Measurements from ENCODE around the gene SPATA22.
A peak's percentile ranks its signal among the peaks of the same experiment; 100 is the strongest.
"Not testable (repeated sequence)": the region's sequence is repeated elsewhere in the genome, so short reads cannot be mapped to it uniquely, and the experiment has no call there.

Gene SPATA22

DNA sequence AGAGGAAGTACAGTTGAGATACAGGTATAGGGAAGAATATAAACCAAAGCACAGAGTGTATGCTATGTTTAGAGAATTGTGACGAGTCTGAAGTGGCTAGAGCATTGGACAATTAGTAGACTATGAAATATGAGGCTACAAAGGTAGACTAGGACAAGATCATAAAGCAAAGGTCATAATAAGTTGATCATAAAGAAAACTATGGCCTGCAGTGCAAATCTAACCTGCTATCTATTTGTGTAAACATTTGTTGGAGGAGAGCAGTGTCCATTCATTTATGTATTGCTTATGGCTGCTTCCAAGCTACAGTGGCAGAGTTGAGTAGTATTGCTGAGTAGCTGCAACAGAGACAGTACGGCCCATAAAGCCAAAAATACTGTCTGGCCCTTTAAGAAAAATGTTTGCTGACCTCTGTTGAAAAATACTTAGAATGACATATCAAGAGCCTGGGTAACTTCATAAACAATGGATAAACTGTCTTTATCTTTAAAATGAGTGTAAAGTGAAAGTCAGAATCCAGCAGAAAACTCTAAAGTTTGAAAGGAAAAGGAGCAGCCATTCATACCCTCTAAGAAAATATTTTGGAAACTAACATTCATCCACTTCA is 23.5 kb downstream of the SPATA22 start:
- TF ChIP-seq CTCF (IDR thresholded peaks at IDR 0.05; ENCODE audit: poor library complexity, severe bottlenecking): peak; percentile 5
- no peaks in the 10 kb centered on the region for H3K9me3 ChIP-seq (ENCODE audit: severe bottlenecking)
- no peak for ATAC-seq (ENCODE audit: low read depth)
- no peak for DNase-seq (ENCODE audit: low spot score)
- no peaks in the 10 kb centered on the region for H3K27me3 ChIP-seq (ENCODE audit: insufficient read depth, poor library complexity, severe bottlenecking)
- peaks cover 10% of the 10 kb centered on the region for H3K4me1 ChIP-seq (ENCODE audit: insufficient read depth, poor library complexity, severe bottlenecking)
- H3K4me3 ChIP-seq (ENCODE audit: severe bottlenecking): no peak overlapping the region
- no peaks in the 10 kb centered on the region for H3K36me3 ChIP-seq (ENCODE audit: low read depth)
- no peak overlapping the region for H3K27ac ChIP-seq (ENCODE audit: poor library complexity, severe bottlenecking)

DNA sequence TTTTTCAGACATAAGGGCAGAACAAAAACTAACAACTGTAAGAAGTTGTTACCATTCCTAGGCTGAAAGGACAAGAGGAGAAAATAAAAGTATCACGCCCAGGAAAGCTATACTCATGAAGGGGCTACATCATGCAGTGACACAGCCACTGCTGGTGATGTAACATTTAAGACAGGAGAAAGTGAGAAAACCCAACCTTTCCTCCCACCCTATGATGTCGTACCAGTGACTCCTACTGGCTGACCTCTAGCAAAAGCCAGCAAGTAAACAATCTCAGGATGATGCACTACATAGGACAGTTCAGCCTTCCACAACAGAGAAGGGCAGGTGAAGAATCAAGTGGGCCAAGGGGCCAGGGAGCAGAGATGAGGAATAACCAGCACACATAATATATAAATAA is 24.0 kb downstream of the SPATA22 start:
- Histone ChIP-seq H3K27me3 (ENCODE audit: insufficient read depth, poor library complexity, severe bottlenecking) (no peaks in the 10 kb centered on the region), H3K9me3 (ENCODE audit: severe bottlenecking) (no peaks in the 10 kb centered on the region), H3K4me3 (ENCODE audit: severe bottlenecking) (no peak overlapping the region), H3K4me1 (ENCODE audit: insufficient read depth, poor library complexity, severe bottlenecking) (peaks cover 10% of the 10 kb centered on the region), H3K36me3 (ENCODE audit: low read depth) (no peaks in the 10 kb centered on the region), H3K27ac (ENCODE audit: poor library complexity, severe bottlenecking) (no peak overlapping the region)
- no peak for ATAC-seq (ENCODE audit: low read depth)
- peak; percentile 29 for TF ChIP-seq CTCF (IDR thresholded peaks at IDR 0.05; ENCODE audit: poor library complexity, severe bottlenecking)
- DNase-seq (ENCODE audit: low spot score): no peak

DNA sequence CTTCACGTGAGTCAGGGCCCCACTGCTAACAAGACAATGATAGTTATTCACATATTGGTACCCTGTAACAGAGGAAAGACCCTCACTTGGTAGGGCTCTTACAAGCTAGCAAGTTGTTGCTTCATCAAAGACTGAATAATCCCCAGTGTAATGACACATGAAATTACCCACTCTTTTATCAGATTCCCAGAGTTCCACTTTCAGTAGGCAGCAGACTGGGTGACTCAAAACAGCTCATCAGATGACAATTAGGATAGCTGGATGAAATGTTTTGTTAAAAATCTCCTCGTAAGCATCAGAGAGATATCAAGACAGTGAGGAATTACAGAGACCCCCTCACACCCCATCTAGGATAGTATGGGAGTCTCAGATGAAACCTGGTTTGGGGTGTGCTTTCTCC is 31.2 kb downstream of the SPATA22 start:
- TF ChIP-seq CTCF (IDR thresholded peaks at IDR 0.05; ENCODE audit: poor library complexity, severe bottlenecking): no peak
- Histone ChIP-seq H3K27me3 (ENCODE audit: insufficient read depth, poor library complexity, severe bottlenecking) (peaks cover 12% of the 10 kb centered on the region), H3K9me3 (ENCODE audit: severe bottlenecking) (no peaks in the 10 kb centered on the region), H3K36me3 (ENCODE audit: low read depth) (no peaks in the 10 kb centered on the region), H3K27ac (ENCODE audit: poor library complexity, severe bottlenecking) (no peak overlapping the region), H3K4me3 (ENCODE audit: severe bottlenecking) (no peak overlapping the region), H3K4me1 (ENCODE audit: insufficient read depth, poor library complexity, severe bottlenecking) (no peaks in the 10 kb centered on the region)
- DNase-seq (ENCODE audit: low spot score) (no peak), ATAC-seq (ENCODE audit: low read depth) (no peak)

- Histone ChIP-seq H3K27ac (ENCODE audit: poor library complexity, severe bottlenecking) (no peak overlapping the region), H3K4me3 (ENCODE audit: severe bottlenecking) (no peak overlapping the region), H3K27me3 (ENCODE audit: insufficient read depth, poor library complexity, severe bottlenecking) (peaks cover 12% of the 10 kb centered on the region), H3K36me3 (ENCODE audit: low read depth) (no peaks in the 10 kb centered on the region), H3K4me1 (ENCODE audit: insufficient read depth, poor library complexity, severe bottlenecking) (no peaks in the 10 kb centered on the region), H3K9me3 (ENCODE audit: severe bottlenecking) (no peaks in the 10 kb centered on the region)
- ATAC-seq (ENCODE audit: low read depth) (no peak), DNase-seq (ENCODE audit: low spot score) (no peak)
- TF ChIP-seq CTCF (IDR thresholded peaks at IDR 0.05; ENCODE audit: poor library complexity, severe bottlenecking): no peak
These were observed 33.3 kb downstream of the SPATA22 start for GRCh38 chr17:3438368-3438767.

DNA sequence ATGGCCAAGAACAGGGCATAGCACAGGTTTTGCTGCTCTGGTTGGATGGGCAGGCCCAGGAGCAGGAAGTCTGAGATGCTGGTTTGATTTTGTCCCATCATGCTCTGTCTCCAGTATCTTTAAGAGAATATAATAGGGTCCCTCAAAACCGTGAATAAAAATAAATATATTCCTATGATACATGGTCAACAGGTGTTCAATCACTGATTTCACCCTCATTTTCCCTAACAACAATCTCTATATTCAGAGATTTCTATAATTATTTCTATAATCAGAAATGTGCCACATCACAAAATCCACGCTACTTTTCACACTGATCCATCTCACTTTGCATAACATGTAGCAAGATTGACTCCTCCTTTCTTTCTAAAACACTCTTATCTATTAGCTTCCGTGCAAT is 37.9 kb downstream of the SPATA22 start, which contains the start of gene OR1E2:
TSS of gene OR1E2 (minus strand) at position 101 of the 400 bp plus-strand sequence. CDS start at position 101, 0 bp downstream.
- Histone ChIP-seq H3K4me3 (ENCODE audit: severe bottlenecking) (no peak within 1 kb of the TSS), H3K4me1 (ENCODE audit: insufficient read depth, poor library complexity, severe bottlenecking) (no peaks in the 10 kb centered on the region), H3K27ac (ENCODE audit: poor library complexity, severe bottlenecking) (no peak within 1 kb of the TSS), H3K9me3 (ENCODE audit: severe bottlenecking) (no peaks in the 10 kb centered on the region), H3K36me3 (ENCODE audit: low read depth) (no peaks in the 10 kb centered on the region), H3K27me3 (ENCODE audit: insufficient read depth, poor library complexity, severe bottlenecking) (peaks cover 8% of the 10 kb centered on the region)
- ATAC-seq (ENCODE audit: low read depth) (no peak), DNase-seq (ENCODE audit: low spot score) (no peak)
- TF ChIP-seq CTCF (IDR thresholded peaks at IDR 0.05; ENCODE audit: poor library complexity, severe bottlenecking): no peak

DNA sequence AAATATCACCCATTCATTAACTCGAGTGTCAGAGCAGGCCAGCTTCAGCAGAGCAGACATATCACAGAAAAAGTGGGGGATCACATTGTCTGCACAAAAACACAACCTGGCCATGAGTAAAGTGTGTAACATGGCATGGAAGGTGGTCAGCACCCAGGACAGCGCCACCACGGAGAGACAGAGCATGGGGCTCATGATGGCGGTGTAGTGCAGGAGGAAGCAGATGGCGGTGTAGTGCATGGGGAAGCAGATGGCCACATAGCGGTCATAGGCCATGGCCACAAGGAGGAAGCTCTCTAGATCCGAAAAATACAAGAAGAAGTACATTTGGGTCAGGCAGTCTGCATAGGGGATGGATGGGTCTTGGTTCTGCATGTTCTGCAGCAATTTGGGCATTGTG is 38.4 kb downstream of the SPATA22 start:
- not testable (repeated sequence) for H3K9me3 ChIP-seq (ENCODE audit: severe bottlenecking); ATAC-seq (ENCODE audit: low read depth); H3K36me3 ChIP-seq (ENCODE audit: low read depth); H3K4me3 ChIP-seq (ENCODE audit: severe bottlenecking); H3K27ac ChIP-seq (ENCODE audit: poor library complexity, severe bottlenecking); H3K27me3 ChIP-seq (ENCODE audit: insufficient read depth, poor library complexity, severe bottlenecking); H3K4me1 ChIP-seq (ENCODE audit: insufficient read depth, poor library complexity, severe bottlenecking); DNase-seq (ENCODE audit: low spot score)
